ENCODE results near the gene GIMAP5.
"Not testable (repeated sequence)": the region's sequence is repeated elsewhere in the genome, so short reads cannot be mapped to it uniquely, and the experiment has no call there.

GIMAP5 gene

DNA sequence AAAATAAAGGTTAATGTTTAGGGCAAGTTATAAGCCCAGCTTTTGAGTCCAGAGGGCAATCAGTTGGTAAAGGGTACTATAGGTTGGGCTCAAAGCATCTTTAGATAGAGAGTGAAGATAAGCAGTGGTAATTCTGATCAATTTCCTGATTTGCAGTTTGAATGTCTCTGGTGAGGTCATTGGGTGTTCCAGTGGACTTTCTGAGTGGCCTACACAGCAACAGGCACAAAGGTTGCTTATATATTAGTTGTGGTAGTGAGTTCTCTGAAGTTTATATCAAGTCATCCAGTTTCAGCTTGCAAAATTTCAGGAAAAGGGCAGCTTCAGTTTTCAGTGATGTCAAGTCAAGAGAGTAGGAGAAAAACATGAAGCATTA lies 29.1 kb downstream of the GIMAP5 start:
- Histone ChIP-seq H3K36me3 (replicated peaks) (no peaks in the 10 kb centered on the region), H3K9me3 (no peaks in the 10 kb centered on the region), H3K4me1 (no peaks in the 10 kb centered on the region), H3K27me3 (ENCODE audit: low read depth) (no peaks in the 10 kb centered on the region), H3K4me3 (no peak overlapping the region)
- in situ Hi-C loops (cut with MboI; ENCODE audit: low sequenced_read_pairs), result no loop called here
- no peak for DNase-seq (ENCODE audit: low spot score in 2 of 2)

GRCh38 chr7:150769768-150770167 lies 32.5 kb downstream of the GIMAP5 start:
- no peaks in the 10 kb centered on the region for H3K4me1 ChIP-seq
- no peaks in the 10 kb centered on the region for H3K27me3 ChIP-seq (ENCODE audit: low read depth)
- H3K4me3 ChIP-seq, result no peak overlapping the region
- H3K36me3 ChIP-seq (replicated peaks), result no peaks in the 10 kb centered on the region
- DNase-seq (ENCODE audit: low spot score in 2 of 2), result no peak
- H3K9me3 ChIP-seq, result no peaks in the 10 kb centered on the region
- in situ Hi-C loops (cut with MboI; ENCODE audit: low sequenced_read_pairs), result no loop called here

- H3K4me3 ChIP-seq; in situ Hi-C loops (cut with MboI; ENCODE audit: low sequenced_read_pairs); H3K9me3 ChIP-seq; H3K27me3 ChIP-seq (ENCODE audit: low read depth); H3K4me1 ChIP-seq; DNase-seq (ENCODE audit: low spot score in 2 of 2); H3K36me3 ChIP-seq (replicated peaks): not testable (repeated sequence)
Observed at GRCh38 chr7:150774131-150774530, 36.9 kb downstream of the GIMAP5 start.

- Histone ChIP-seq H3K9me3 (no peaks in the 10 kb centered on the region), H3K36me3 (replicated peaks) (no peaks in the 10 kb centered on the region), H3K27me3 (ENCODE audit: low read depth) (0 out of 2 replicates have a peak, but pooled peaks cover 3% of the 10 kb centered on the region), H3K4me3 (no peak overlapping the region), H3K4me1 (no peaks in the 10 kb centered on the region)
- in situ Hi-C loops (cut with MboI; ENCODE audit: low sequenced_read_pairs), result loop anchor here (5.0 kb wide), 1 partner anchor 209 kb away; no protein-coding TSS in a partner anchor
- DNase-seq (ENCODE audit: low spot score in 2 of 2), result no peak
Observed at GRCh38 chr7:150778014-150778737, 41.0 kb downstream of the GIMAP5 start.

GRCh38 chr7:150778738-150779301 lies 41.6 kb downstream of the GIMAP5 start:
- H3K9me3 ChIP-seq, result no peaks in the 10 kb centered on the region
- no peaks in the 10 kb centered on the region for H3K4me1 ChIP-seq
- in situ Hi-C loops (cut with MboI; ENCODE audit: low sequenced_read_pairs), result loop anchor here (5.0 kb wide), 1 partner anchor 208 kb away; no protein-coding TSS in a partner anchor
- 0 out of 2 replicates have a peak, but pooled peaks cover 3% of the 10 kb centered on the region for H3K27me3 ChIP-seq (ENCODE audit: low read depth)
- peak; percentile 71 to 87 for DNase-seq (ENCODE audit: low spot score in 2 of 2)
- H3K36me3 ChIP-seq (replicated peaks), result no peaks in the 10 kb centered on the region
- no peak overlapping the region for H3K4me3 ChIP-seq

GRCh38 chr7:150780292-150780691 lies 43.1 kb downstream of the GIMAP5 start:
- H3K4me3 ChIP-seq, result no peak overlapping the region
- H3K9me3 ChIP-seq, result no peaks in the 10 kb centered on the region
- no peaks in the 10 kb centered on the region for H3K4me1 ChIP-seq
- no peak for DNase-seq (ENCODE audit: low spot score in 2 of 2)
- peaks cover 11% of the 10 kb centered on the region; the same call in 1 of the 2 replicates for H3K27me3 ChIP-seq (ENCODE audit: low read depth)
- no peaks in the 10 kb centered on the region for H3K36me3 ChIP-seq (replicated peaks)
- in situ Hi-C loops (cut with MboI; ENCODE audit: low sequenced_read_pairs), result no loop called here

GRCh38 chr7:150781103-150781502 lies 43.9 kb downstream of the GIMAP5 start:
- no peaks in the 10 kb centered on the region for H3K4me1 ChIP-seq
- DNase-seq (ENCODE audit: low spot score in 2 of 2), result no peak
- H3K9me3 ChIP-seq, result no peaks in the 10 kb centered on the region
- H3K4me3 ChIP-seq, result no peak overlapping the region
- H3K27me3 ChIP-seq (ENCODE audit: low read depth), result peaks cover 11% of the 10 kb centered on the region; the same call in 1 of the 2 replicates
- no peaks in the 10 kb centered on the region for H3K36me3 ChIP-seq (replicated peaks)
- in situ Hi-C loops (cut with MboI; ENCODE audit: low sequenced_read_pairs), result no loop called here

DNA sequence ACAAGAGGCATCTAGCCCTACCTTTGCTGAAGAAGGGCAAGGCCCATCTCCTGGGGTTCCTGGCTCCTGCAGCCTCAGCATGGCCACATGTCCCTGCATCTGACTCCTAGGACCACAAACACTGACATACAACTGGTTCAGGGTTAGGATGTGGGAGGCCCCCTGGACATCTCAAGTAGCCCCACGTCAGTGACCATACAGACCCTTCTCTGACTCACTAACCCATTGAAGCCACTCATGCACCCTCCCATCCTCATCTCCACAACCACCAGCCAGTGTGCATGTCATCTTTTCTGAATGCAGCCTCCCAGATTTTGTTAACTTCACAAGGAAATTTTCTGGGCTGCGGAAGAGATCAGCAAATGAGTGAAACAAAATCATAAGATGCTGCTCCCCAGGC lies 44.7 kb downstream of the GIMAP5 start:
- no peak overlapping the region for H3K4me3 ChIP-seq
- H3K9me3 ChIP-seq, result no peaks in the 10 kb centered on the region
- no peak for DNase-seq (ENCODE audit: low spot score in 2 of 2)
- no peaks in the 10 kb centered on the region for H3K4me1 ChIP-seq
- H3K36me3 ChIP-seq (replicated peaks), result no peaks in the 10 kb centered on the region
- in situ Hi-C loops (cut with MboI; ENCODE audit: low sequenced_read_pairs), result no loop called here
- peaks cover 11% of the 10 kb centered on the region; the same call in 1 of the 2 replicates for H3K27me3 ChIP-seq (ENCODE audit: low read depth)

GRCh38 chr7:150784120-150784736 lies 47.0 kb downstream of the GIMAP5 start:
- Histone ChIP-seq H3K36me3 (replicated peaks) (no peaks in the 10 kb centered on the region), H3K4me3 (no peak overlapping the region), H3K9me3 (no peaks in the 10 kb centered on the region), H3K27me3 (ENCODE audit: low read depth) (peaks cover 8% of the 10 kb centered on the region; the same call in 1 of the 2 replicates), H3K4me1 (no peaks in the 10 kb centered on the region)
- DNase-seq (ENCODE audit: low spot score in 2 of 2), result no peak
- in situ Hi-C loops (cut with MboI; ENCODE audit: low sequenced_read_pairs), result no loop called here

GRCh38 chr7:150784954-150785353 lies 47.7 kb downstream of the GIMAP5 start:
- DNase-seq (ENCODE audit: low spot score in 2 of 2), result no peak
- Histone ChIP-seq H3K9me3 (no peaks in the 10 kb centered on the region), H3K27me3 (ENCODE audit: low read depth) (peaks cover 8% of the 10 kb centered on the region; the same call in 1 of the 2 replicates), H3K4me3 (no peak overlapping the region), H3K36me3 (replicated peaks) (no peaks in the 10 kb centered on the region), H3K4me1 (no peaks in the 10 kb centered on the region)
- in situ Hi-C loops (cut with MboI; ENCODE audit: low sequenced_read_pairs), result no loop called here

- Histone ChIP-seq H3K36me3 (replicated peaks) (no peaks in the 10 kb centered on the region), H3K9me3 (no peaks in the 10 kb centered on the region), H3K27me3 (ENCODE audit: low read depth) (peaks cover 8% of the 10 kb centered on the region; the same call in 1 of the 2 replicates), H3K4me1 (no peaks in the 10 kb centered on the region), H3K4me3 (no peak overlapping the region)
- DNase-seq (ENCODE audit: low spot score in 2 of 2), result no peak
- in situ Hi-C loops (cut with MboI; ENCODE audit: low sequenced_read_pairs), result no loop called here
Observed at GRCh38 chr7:150787321-150788281, 50.4 kb downstream of the GIMAP5 start.

DNA sequence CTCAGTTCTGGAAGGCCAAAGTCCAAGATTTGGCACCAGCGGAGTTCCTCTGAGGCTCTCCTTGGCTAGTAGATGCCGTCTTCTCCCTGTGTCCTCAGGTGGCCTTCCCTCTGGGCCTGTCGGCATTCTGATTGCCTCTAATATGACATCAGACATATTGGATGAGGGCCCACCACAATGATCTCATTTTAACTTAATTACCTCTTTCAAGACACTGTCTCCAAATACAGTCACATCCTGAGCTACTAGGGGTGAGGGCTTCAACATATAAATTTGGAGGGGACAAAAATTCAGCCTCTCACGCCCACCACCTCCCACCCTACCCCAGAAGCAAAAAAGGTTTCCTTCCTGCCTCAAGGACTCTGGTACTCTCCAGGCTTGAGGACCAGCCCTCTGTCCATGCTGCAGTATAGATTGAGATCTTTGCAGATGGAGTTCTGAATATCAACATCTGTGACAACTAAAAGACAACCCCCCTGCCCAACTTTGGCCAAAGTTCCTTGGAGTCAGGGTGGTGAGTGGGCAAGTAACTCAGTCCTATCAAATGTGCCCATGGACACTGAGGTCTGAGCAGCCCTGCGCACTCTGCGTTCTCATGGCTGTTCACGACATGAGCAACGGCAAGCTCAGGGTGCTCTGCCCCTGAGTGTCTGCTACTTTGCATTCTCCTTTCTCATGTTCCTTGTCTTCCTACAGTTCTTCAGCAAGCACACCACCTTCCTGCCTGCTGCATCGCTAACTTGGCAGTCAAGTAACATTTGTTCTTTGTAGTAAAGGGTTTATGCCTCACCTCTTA lies 51.5 kb downstream of the GIMAP5 start:
- in situ Hi-C loops (cut with MboI; ENCODE audit: low sequenced_read_pairs), result no loop called here
- H3K4me3 ChIP-seq, result no peak overlapping the region
- DNase-seq (ENCODE audit: low spot score in 2 of 2), result no peak
- no peaks in the 10 kb centered on the region for H3K4me1 ChIP-seq
- H3K9me3 ChIP-seq, result no peaks in the 10 kb centered on the region
- H3K27me3 ChIP-seq (ENCODE audit: low read depth), result peaks cover 8% of the 10 kb centered on the region; the same call in 1 of the 2 replicates
- no peaks in the 10 kb centered on the region for H3K36me3 ChIP-seq (replicated peaks)
